ENCODE measurements around the gene C4orf50. TPM values are rescaled to one million over a fixed set of nuclear protein-coding genes. Genes with fewer than 3 reads are reported as not detected.

Gene C4orf50
- total and polyA plus RNA-seq, 2 of the 13 experiments (the other 11 are each of a cell fraction or from before 2014, with no cell fraction given), result not detected

GRCh38 chr4:6008766-6009385, 9.4 kb downstream of the C4orf50 start:
- BruUV-seq (replicated peaks), result no TSS peak
- 39% methylated on average over 15 of the region's 19 CpGs for WGBS (ENCODE audit: low lambda C conversion rate)
- Histone ChIP-seq H2AFZ (ENCODE audit: low read length) (no peak overlapping the region), H3K4me3 (replicated peaks in 1 of 3; ENCODE audit: insufficient read depth in 1 of 3, low read depth in 2 of 3, low read length in 3 of 3) (no peak overlapping the region), H3K27me3 (ENCODE audit: control insufficient read depth in 1 of 2, insufficient read depth in 2 of 2, low read length in 2 of 2) (peaks cover 0 to 10% of the 10 kb centered on the region in 2 experiments; a peak in 2 of 5 replicates), H3K9me3 (ENCODE audit: low read length) (peaks cover 10% of the 10 kb centered on the region), H3K4me2 (ENCODE audit: low read depth, low read length) (no peak overlapping the region), H4K20me1 (ENCODE audit: insufficient read depth, low read length) (no peaks in the 10 kb centered on the region), H3K27ac (ENCODE audit: extremely low read length, insufficient read depth, low read length) (no peak overlapping the region), H3K79me2 (ENCODE audit: insufficient read depth, low read length) (no peaks in the 10 kb centered on the region), H3K9ac (ENCODE audit: insufficient read depth, low read depth, low read length) (no peak overlapping the region), H3K36me3 (replicated peaks in 1 of 2; ENCODE audit: control insufficient read depth in 1 of 2, insufficient read depth in 2 of 2, low read length in 2 of 2) (no peaks in the 10 kb centered on the region), H3K4me1 (ENCODE audit: insufficient read depth, low read length) (no peaks in the 10 kb centered on the region)
- in situ Hi-C loops (cut with HindIII; ENCODE audit: extremely low pct_ligation_motif_present, low pct_unique_long_range_greater_than_20kb) (no loop called here), intact Hi-C loops (cut with micrococcal nuclease; ENCODE audit: unreplicated experiment) (no loop called here)
- no peak for TF ChIP-seq ARNTL (CRISPR knock-in tag; IDR thresholded peaks at IDR 0.05)
- no peak for TF ChIP-seq RNF2 (conservative IDR thresholded peaks at IDR 0.05; ENCODE audit: low read depth)
- TF ChIP-seq CCDC6 (CRISPR knock-in tag; IDR thresholded peaks at IDR 0.05), result no peak
- ATAC-seq, result no peak
- FAIRE-seq, result no peak
- DNase-seq (ENCODE audit: low spot score), result no peak
- ChIA-PET CTCF (ENCODE audit: low intra/inter-chr PET ratio, low total read pairs) (no interaction called here), POLR2A (no interaction called here)

GRCh38 chr4:6008092-6008551, 10.1 kb downstream of the C4orf50 start:
- no peak overlapping the region for H3K9ac ChIP-seq (ENCODE audit: insufficient read depth, low read depth, low read length)
- POLR2A ChIA-PET, result no interaction called here
- ATAC-seq, result no peak
- intact Hi-C loops (cut with micrococcal nuclease; ENCODE audit: unreplicated experiment) (no loop called here), in situ Hi-C loops (cut with HindIII; ENCODE audit: extremely low pct_ligation_motif_present, low pct_unique_long_range_greater_than_20kb) (no loop called here)
- H3K4me3 ChIP-seq (replicated peaks in 1 of 3; ENCODE audit: insufficient read depth in 1 of 3, low read depth in 2 of 3, low read length in 3 of 3), result no peak overlapping the region
- H3K27me3 ChIP-seq (ENCODE audit: control insufficient read depth in 1 of 2, insufficient read depth in 2 of 2, low read length in 2 of 2), result peaks cover 0 to 10% of the 10 kb centered on the region in 2 experiments; a peak in 2 of 5 replicates
- no peak for FAIRE-seq
- H3K9me3 ChIP-seq (ENCODE audit: low read length), result peaks cover 14% of the 10 kb centered on the region
- TF ChIP-seq PHF5A (CRISPR knock-in tag; IDR thresholded peaks at IDR 0.05; ENCODE audit: low read depth, unreplicated experiment) (no peak), ZNF614 (CRISPR knock-in tag; IDR thresholded peaks at IDR 0.05; ENCODE audit: borderline replicate concordance) (no peak), NCOA5 (CRISPR knock-in tag; IDR thresholded peaks at IDR 0.05) (no peak), IRX3 (CRISPR knock-in tag; IDR thresholded peaks at IDR 0.05; ENCODE audit: borderline replicate concordance, low read depth) (no peak), ZNF512B (CRISPR knock-in tag; IDR thresholded peaks at IDR 0.05; ENCODE audit: borderline replicate concordance) (no peak), ZNF30 (CRISPR knock-in tag; IDR thresholded peaks at IDR 0.05) (no peak), ZNF331 (CRISPR knock-in tag; IDR thresholded peaks at IDR 0.05) (no peak), HNRNPH1 (optimal IDR thresholded peaks at IDR 0.05; ENCODE audit: low read depth, low read length) (no peak), ZBTB7B (CRISPR knock-in tag; IDR thresholded peaks at IDR 0.05) (no peak), BCL6 (CRISPR knock-in tag; IDR thresholded peaks at IDR 0.05) (no peak), ZNF703 (CRISPR knock-in tag; IDR thresholded peaks at IDR 0.05; ENCODE audit: borderline replicate concordance) (no peak)
- TF ChIP-seq, protein P1, sequence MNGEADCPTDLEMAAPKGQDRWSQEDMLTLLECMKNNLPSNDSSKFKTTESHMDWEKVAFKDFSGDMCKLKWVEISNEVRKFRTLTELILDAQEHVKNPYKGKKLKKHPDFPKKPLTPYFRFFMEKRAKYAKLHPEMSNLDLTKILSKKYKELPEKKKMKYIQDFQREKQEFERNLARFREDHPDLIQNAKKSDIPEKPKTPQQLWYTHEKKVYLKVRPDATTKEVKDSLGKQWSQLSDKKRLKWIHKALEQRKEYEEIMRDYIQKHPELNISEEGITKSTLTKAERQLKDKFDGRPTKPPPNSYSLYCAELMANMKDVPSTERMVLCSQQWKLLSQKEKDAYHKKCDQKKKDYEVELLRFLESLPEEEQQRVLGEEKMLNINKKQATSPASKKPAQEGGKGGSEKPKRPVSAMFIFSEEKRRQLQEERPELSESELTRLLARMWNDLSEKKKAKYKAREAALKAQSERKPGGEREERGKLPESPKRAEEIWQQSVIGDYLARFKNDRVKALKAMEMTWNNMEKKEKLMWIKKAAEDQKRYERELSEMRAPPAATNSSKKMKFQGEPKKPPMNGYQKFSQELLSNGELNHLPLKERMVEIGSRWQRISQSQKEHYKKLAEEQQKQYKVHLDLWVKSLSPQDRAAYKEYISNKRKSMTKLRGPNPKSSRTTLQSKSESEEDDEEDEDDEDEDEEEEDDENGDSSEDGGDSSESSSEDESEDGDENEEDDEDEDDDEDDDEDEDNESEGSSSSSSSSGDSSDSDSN (CRISPR knock-in tag; IDR thresholded peaks at IDR 0.05), result no peak
- H3K4me2 ChIP-seq (ENCODE audit: low read depth, low read length), result no peak overlapping the region
- CTCF ChIA-PET (ENCODE audit: low intra/inter-chr PET ratio, low total read pairs), result no interaction called here
- BruUV-seq (replicated peaks), result no TSS peak
- H3K27ac ChIP-seq (ENCODE audit: extremely low read length, insufficient read depth, low read length), result no peak overlapping the region
- no peaks in the 10 kb centered on the region for H3K4me1 ChIP-seq (ENCODE audit: insufficient read depth, low read length)
- no peaks in the 10 kb centered on the region for H3K79me2 ChIP-seq (ENCODE audit: insufficient read depth, low read length)
- DNase-seq (ENCODE audit: low spot score), result no peak
- 76% methylated on average over 13 of the region's 54 CpGs for WGBS (ENCODE audit: low lambda C conversion rate)
- H4K20me1 ChIP-seq (ENCODE audit: insufficient read depth, low read length), result no peaks in the 10 kb centered on the region
- no peaks in the 10 kb centered on the region for H3K36me3 ChIP-seq (replicated peaks in 1 of 2; ENCODE audit: control insufficient read depth in 1 of 2, insufficient read depth in 2 of 2, low read length in 2 of 2)
- H2AFZ ChIP-seq (ENCODE audit: low read length), result no peak overlapping the region

Measured in HepG2 (cell line).